GM18873 (cell line): ENCODE results near the gene LMAN2L.
A peak's percentile ranks its signal among the peaks of the same experiment; 100 is the strongest.

Experiments
- ATAC-seq: cut with Tn5 transposase; IDR thresholded peaks from one replicate; pipeline ENCODE4 v1.9.1; 2021; ENCODE audit warnings: mild to moderate bottlenecking, moderate library complexity, moderate number of reproducible peaks; ENCODE audit not compliant: unreplicated experiment, low FRiP score

LMAN2L gene, protein sequence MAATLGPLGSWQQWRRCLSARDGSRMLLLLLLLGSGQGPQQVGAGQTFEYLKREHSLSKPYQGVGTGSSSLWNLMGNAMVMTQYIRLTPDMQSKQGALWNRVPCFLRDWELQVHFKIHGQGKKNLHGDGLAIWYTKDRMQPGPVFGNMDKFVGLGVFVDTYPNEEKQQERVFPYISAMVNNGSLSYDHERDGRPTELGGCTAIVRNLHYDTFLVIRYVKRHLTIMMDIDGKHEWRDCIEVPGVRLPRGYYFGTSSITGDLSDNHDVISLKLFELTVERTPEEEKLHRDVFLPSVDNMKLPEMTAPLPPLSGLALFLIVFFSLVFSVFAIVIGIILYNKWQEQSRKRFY

DNA sequence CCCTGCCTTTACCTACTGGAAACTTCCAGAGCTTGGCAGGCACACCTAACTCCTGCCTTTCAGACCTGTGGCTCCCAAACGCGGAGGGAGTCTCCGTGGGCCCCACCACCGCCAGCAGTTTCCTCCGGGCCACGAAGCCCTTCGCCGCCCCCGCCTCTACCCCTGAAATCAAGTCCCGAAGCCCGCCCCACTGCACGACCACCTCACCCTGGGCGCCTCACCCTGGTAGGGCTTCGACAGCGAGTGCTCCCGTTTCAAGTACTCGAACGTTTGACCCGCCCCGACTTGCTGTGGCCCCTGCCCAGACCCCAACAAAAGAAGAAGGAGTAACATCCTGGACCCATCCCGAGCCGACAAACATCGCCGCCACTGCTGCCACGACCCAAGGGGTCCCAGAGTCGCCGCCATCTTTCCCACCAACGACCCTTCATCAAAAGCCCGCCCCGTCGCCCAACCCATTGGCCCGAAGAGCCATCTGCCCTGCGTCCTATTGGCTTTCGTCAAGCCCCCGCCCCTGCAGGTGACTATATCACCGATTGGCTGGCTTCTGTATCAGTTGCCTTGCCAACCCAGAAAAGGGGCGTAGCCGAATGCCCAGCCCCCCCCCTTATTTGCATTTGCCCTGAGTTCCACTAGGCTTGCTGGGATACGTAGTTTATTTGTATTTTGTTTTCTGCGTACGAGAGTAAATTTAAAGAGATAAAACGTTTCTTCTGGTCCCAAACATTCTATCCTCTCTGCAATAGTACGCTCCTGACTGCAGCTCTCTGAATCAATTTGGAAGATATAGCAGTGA is at the start of gene LMAN2L:
LMAN2L (minus strand) TSS at position 432 of the 796 bp plus-strand sequence; CDS start at position 408, 24 bp downstream.
- peak; percentile 98 for ATAC-seq

DNA sequence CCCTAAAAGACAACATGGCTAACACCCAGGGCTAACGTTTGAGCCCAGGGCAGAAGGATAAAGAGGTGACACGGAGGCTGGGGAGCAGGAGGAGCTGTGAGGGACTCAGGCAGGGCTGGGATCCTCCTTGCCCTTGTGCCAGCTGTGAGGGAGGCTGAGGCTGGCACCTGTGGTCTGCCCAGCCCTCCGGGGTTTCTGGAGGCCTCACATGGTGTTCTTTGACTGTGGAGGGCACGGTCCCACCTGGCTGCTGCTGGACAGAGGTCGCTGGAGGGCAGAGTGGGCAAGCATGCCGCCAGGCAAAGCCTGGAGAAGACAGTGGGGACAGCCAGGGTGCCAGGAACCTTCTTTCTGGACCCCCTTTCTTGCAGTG is 49.4 kb upstream of the LMAN2L start:
- ATAC-seq, result no peak

DNA sequence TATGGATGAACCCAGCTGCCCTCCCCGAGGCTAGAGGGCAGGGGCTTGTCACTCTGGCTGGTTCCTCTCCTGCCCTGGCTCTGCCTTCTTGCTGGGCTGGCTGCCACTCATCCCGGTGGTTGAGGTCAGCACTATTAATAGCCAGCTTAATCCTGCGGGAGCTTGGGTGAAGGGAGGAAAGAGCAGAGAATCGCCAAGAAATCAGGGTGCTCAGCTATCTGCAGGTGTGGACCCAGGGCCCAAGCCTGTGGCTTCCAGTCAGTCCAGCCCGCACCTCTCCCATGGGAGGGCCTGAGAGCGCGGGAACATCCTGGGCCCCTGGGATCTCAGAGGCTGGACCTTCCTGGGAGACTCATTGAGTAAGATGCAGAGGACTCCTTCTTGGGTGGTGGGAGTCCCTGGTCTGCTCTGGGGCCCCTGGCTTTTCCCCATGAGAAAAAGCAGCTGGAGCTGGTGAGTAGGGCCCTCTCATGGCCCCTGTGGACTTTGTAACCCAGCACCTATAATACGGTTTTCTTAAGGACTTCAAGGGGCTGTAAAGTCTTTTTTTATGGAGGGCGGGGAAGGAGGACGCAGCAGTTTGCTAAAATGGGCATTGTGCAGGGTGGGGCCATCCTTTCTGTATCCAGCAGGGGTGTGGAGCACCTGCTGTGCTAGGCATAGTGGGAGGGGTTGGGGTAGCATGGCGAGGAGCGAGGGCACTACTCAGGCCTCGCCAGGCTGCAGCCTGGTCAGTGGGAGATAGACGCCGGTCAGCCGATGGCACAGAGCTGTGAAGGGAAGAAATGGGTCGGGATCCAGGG is 48.8 kb upstream of the LMAN2L start:
- no peak for ATAC-seq

DNA sequence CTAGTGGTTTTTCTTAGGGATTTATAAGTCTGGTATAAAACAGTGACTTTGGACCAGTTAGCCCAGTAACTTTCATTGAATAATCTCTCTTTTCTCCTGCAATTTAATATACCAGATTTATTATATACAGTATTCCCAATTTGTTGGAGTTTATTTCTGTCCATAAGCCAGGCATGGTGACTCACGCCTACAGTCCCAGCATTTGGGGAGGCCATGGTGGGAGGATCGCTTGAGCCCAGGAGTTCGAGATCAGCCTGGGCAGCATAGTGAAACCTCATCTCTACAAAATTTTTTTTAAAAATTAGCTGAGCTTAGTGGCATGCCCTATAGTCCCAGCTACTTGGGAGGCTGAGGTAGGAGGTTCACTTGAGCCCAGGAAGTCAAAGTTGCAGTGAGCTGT is 47.5 kb upstream of the LMAN2L start:
- ATAC-seq, result no peak

DNA sequence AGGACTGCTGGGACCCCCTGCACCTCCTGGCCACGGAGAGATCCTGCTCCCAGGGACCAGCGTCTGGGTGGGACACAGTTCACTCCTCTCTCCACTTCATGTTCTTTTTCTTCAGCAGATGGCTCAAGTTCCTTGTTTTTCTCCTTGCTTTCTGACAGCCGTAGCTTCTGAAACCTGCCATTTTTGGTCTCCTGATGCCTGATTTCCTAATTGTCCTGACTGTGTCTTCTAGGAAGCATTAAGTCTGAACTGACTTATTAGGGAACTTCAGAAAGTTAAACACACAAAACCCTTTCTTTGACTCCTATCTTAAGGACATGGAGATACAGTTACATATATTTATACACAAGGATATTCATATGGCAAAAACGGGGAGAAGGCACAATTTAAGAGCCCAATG is 43.5 kb upstream of the LMAN2L start:
- ATAC-seq, result no peak

DNA sequence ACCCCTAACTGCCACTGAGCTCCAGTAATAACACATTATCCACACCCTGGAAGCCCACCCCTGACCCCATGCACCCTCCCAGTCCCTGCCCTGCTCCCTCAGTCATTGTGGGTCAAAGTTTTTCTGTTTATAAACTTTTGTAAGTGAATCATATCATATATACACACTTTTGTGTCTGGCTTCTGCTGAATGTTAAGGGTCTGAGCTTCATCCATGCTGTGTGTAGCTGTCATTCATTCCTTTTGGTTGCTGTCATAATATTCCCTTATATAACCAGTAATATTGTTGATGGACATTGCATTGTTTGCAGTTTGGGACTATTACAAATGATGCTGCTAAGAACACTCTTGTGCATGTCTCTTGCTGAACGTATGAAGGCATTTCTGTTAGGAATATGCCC is 35.3 kb upstream of the LMAN2L start:
- ATAC-seq, result no peak

DNA sequence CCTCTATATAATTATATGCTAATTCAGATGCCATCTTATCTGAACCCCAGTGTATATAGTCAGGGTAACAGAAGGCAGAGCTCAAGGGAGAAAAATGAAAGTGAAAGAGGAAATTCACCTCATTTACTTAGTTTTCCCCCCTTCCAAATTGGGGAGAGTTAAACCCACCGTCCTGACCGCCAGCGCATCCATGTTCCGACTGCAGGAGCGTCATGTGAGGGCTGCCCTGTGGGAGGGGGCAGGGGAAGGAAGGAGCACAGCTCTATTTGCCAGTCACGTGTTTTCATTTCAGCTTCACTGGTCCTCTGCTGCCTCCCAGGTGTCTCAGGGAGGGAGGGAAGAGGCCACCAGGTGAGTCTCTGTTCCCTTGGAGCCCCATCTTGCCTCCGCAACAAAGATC is 34.1 kb upstream of the LMAN2L start:
- no peak for ATAC-seq

DNA sequence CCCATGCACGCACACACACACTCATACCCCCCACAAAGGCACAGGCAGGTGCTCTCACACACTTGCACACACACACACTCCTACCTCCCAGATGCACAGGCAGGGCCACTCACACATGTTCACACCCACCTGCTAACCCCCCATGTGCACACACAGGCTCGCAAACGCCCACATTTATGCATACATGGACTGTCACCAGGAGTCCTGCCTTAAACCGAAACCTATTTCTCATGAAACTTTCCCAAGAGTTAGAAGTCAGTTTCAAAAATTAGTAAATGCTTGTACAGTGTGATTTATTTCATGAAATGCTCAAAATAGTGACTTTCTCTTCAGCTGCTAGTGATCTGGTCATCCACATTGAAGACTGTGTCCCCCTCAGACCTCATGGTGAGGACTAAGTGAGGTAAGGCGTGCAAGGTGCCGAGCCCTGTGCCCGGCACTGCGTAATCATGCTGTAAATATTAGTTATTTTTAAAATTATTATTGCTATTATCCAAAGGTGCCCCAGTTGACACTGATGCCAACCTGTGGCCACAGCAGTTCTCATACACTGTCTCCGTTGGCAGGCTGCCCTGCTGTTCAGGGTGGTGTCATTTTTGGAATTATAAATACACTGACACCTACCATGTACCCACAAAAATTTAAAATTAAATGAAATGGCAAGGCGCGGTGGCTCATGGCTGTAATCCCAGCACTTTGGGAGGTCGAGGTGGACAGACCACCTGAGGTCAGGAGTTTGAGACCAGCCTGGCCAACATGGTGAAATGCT is 33.2 kb upstream of the LMAN2L start:
- no peak for ATAC-seq

DNA sequence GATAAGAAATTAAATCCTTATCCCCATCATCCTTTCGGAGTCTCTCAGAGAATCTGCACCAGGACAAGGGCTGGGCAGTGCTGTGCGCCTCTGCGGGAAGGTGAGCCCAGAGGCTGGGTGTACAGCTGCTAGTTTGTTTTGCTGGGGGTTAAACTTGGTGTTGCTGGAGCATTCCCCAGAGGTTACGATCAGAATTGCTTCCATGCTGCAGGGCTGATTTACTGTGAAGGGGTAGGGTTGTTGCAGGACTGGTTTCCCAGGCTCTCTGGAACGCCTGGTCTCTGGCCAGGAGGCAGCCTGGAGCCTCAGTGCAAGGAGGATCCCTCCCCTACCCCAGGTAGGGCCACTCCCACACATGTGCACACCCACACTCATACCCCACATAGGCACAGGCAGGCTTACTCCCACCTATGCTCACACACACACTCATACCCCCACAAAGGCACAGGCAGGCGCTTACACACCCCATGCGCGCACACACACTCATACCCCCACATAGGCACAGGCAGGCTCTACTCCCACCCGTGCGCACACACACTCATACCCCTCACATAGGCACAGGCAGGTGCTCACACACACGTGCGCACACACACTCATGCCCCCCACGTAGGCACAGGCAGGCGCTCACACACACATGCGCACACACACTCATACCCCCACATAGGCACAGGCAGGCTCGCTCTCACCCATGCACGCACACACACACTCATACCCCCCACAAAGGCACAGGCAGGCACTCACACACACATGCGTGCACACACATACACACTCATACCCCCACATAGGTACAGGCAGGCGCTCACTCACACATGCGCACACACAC is 32.1 kb upstream of the LMAN2L start:
- ATAC-seq, result no peak

DNA sequence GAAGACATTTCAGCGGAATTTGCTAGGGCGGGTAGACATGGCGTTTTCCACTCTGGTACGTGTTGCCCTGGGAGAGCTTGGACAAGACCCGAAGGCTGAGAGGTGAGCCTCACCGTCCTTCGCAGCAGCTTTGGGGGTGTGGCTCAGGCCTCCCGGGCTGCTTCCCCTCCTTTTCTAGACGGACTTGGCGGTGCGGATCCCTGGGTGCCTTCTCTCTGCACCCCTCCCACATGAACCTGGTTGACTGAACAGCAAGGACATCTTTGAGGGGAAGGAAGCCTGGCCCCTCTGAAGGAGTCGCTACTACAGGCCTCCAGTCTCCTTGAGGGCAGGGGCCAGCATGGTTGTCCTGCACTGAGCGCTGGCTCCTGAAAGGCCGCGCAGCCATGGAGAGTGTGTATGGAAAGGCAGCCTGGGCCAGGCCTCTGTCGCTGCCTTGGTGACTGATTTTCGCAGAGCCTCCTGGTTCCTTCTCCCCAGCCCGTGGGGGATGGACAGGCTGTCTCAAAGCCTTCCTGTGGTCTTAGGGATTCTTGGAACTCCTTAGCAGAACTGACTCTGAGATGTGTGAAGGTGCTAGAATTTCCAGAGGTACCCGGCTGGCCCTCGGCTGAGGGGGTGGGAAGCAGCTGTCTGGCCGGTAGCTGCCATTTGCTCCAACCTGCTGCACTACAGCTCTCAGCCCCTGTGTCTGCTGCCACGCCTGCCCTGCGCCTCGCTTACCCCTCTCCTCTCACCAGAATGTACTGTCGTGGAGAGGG is 30.8 kb upstream of the LMAN2L start:
- ATAC-seq, result no peak

DNA sequence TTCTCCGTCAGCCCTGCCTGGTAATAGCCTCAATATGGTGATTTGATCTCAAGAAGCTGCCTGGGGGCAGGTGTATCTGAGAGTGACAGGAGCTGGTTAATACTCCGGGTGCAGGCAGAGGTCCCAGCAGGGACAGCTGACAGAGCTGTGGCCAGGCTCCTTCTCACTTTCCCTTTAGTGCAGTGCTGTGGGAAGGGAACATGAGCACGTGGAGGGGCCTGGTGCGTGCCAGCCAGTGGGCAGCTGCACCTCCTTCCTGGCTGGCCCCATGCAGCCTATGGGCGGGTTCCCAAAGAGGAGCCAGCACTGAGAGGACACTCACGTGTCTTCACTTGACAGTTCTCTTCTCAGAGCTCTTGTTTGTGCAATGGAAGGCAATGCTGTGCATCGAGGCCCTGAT is 29.9 kb upstream of the LMAN2L start:
- no peak for ATAC-seq

DNA sequence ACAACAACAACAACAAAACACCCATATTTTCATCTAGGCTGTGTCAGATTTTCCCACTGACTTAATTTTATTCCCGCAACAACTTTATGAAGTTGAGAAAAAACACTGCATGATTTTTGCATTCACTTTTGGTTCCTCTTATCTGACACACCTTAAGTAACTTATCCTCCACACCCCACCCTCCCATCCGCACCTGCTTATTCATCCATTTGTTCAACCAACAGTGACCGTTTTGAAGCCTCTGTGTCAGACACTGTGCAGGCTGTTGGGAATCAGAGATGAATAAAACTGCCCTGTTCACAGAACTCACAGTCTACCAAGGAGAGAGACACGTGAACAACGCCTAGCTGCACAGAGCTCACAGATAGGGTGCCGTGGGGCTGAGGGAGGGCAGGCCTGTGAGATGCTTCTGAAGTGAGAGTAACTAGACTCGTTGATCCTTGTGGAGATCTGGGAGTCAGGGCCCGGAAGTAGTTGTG is 28.3 kb upstream of the LMAN2L start:
- ATAC-seq, result no peak

DNA sequence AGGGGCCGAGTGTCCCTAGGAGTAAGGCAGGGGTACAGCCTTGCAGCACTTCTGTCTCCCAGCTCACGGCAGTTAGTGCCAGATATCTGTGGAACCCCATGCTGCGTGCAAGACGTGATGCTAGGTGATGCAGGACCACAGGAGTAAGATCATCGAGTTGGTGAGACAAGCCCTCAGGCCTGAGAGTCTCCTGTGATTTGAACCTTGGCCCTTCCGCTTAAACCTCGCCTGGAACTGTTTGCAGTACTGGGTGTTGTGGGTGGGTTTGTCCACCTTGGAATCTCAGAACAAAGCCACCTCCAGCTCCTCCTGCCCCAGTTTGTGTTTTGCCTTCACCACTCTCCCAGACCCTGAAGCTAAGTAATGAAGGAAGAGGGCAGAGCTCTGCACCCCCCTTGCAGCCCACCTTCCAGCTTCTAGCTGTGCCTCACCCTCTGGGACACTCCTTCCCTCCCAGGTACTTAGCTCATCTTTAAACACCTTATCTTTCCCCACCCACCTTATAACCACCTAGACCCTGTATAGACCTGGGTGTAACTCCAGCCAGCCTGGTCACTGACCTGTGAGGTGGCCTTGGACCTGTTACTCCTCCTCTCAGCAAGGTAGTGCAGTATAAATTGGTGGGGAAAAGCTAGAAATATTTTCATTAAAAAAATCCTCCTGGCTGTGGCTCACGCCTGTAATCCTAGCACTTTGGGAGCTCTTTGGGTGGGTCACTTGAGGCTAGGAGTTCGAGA is 27.4 kb upstream of the LMAN2L start:
- ATAC-seq, result no peak

DNA sequence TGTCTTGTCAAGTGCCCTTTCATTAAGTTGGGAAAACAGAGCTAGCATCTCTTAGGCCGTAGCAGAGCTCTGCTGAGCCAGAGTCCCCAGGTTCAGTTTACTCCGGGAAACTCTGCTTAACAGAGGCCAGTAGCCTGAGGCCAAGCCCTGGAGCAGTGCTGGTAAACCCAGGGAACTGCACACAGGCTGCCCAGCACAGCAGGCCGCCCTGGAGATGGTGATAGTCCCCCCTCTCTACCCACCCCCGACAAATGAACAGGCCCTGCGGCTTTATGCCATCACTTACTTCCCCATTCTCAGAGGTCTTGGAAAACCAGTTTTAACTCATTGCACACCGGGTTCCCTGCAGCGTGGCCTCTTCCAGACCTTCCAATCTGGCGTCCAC is 24.4 kb upstream of the LMAN2L start:
- no peak for ATAC-seq

DNA sequence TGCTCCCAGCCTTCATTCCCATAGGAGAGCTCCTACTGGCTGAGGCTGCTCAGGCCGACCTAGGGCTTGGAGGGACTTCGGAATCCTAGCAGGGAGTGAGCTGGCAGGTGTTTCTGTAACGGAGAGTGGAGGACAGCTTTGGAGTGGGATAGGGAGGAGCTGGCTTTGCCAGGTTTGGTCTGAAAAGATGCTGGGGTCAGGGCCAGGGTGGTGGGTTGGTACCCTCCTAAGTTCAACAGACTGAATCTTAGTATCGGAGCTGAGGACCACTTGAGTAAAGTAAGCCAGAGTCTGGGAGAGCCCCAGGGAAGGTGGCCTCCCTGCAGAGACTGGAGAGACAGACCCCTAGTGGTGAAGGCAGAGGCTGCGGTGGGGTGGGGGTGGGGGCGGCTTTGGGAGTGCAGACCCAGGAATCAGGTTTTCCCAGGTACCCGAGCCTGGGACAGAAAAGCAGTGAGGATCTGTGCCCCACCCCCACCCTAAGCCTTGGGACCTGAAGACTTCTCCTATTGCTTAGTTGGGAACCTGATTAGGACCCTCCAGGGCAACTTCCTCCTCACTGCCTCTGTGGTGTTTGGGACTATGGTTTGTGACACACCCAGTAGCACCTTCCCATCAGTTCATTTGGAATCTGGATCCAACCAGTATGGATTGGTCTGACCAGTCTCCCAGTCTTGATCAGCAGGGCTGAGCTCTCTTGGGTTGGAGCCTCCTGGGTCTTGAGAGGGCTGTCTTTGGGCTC is 23.8 kb upstream of the LMAN2L start:
- ATAC-seq, result no peak

DNA sequence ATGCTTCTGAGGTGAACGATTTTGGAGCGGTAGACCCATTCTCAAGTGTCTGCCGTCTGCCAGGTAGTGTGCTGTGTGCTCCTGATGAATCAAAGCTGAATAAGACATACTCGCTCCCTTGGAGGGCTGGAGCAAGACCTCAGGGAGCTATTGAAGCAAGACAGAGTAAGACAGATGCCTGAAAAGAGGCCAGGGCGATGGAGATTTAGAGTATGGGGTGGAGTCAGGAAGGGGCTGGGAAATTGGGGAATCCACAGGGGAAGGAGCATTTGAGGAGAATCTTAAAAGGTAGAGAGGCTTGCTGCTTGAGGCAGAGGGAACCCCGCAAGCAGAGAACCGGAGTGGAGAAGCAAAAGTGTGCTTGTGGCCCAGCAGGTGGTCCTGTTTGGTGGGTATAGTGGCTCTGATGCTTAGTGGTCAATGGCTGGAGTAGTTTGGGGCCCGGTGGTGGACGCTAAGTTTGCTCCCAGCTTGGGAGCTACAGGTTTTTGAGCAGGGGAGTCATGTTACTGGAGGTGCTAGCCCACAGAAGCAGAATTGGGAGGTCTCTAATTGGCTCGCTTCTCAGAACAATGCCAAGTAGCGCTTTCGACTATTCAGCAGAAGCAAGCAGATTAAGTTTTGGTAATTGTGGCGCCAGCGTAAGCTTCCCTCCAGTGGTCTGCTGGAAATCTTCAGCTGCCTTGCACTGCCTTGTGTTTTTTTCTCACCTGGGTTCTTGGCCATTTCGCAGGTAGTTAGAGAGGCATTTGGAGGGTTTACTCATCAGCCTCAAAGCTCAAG is 22.9 kb upstream of the LMAN2L start:
- no peak for ATAC-seq
